Activated gamma-delta T cell treated with Interleukin-2 at 50 U/mL for 16 hours (primary cell): Measurements from ENCODE around the gene MSMO1.
"Not testable (repeated sequence)": the region's sequence is repeated elsewhere in the genome, so short reads cannot be mapped to it uniquely, and the experiment has no call there.

Experiments used
- DNase-seq: peaks from one replicate; pipeline ENCODE4 v3.0.0-alpha.2; 2020

Gene MSMO1

GRCh38 chr4:165325732-165326512 is 1.5 kb upstream of the MSMO1 start:
- DNase-seq, result no peak

GRCh38 chr4:165326831-165327210 is 648 bp upstream of the MSMO1 start:
- no peak for DNase-seq

- DNase-seq, result no peak
Measured at GRCh38 chr4:165328101-165328425, 594 bp downstream of the MSMO1 start.

GRCh38 chr4:165328708-165329107 is 1.2 kb downstream of the MSMO1 start:
- DNase-seq, result no peak

- DNase-seq, result no peak
Measured at GRCh38 chr4:165330071-165330470, 2.6 kb downstream of the MSMO1 start.

- DNase-seq, result no peak
Measured at GRCh38 chr4:165330666-165331065, 3.2 kb downstream of the MSMO1 start.

GRCh38 chr4:165331359-165331758 is 3.9 kb downstream of the MSMO1 start:
- no peak for DNase-seq

- DNase-seq, result no peak
Measured at GRCh38 chr4:165331823-165332222, 4.4 kb downstream of the MSMO1 start.

GRCh38 chr4:165332502-165332901 is 5.0 kb downstream of the MSMO1 start:
- no peak for DNase-seq

GRCh38 chr4:165335163-165335703 is 7.8 kb downstream of the MSMO1 start:
- DNase-seq, result no peak

GRCh38 chr4:165336743-165337142 is 9.3 kb downstream of the MSMO1 start:
- DNase-seq, result no peak

GRCh38 chr4:165342340-165342739 is 14.9 kb downstream of the MSMO1 start:
- not testable (repeated sequence) for DNase-seq

GRCh38 chr4:165343353-165344191 is 16.1 kb downstream of the MSMO1 start:
- no peak for DNase-seq

- no peak for DNase-seq
Measured at GRCh38 chr4:165345666-165346417, 18.4 kb downstream of the MSMO1 start.

GRCh38 chr4:165347647-165348569 is 20.4 kb downstream of the MSMO1 start:
- DNase-seq, result no peak

GRCh38 chr4:165351359-165352130 is 24.1 kb downstream of the MSMO1 start:
- DNase-seq, result no peak

GRCh38 chr4:165355900-165356300 is 28.4 kb downstream of the MSMO1 start:
- DNase-seq, result no peak

- DNase-seq, result no peak
Measured at GRCh38 chr4:165359506-165359905, 32.0 kb downstream of the MSMO1 start.

GRCh38 chr4:165360041-165360695 is 32.7 kb downstream of the MSMO1 start:
- DNase-seq, result no peak

- DNase-seq, result no peak
Measured at GRCh38 chr4:165360985-165361670, 33.7 kb downstream of the MSMO1 start.
